Activated naive CD8-positive, alpha-beta T cell (primary cell): Measurements from ENCODE around the gene FSIP1.

Source experiments
- H3K27ac Mint-ChIP-seq: one replicate; pipeline ENCODE4 v1.8.0; 2021; ENCODE audit warnings: mixed read lengths
- H3K27me3 Mint-ChIP-seq: one replicate; pipeline ENCODE4 v1.8.0; 2021; ENCODE audit warnings: mixed read lengths
- H3K36me3 Mint-ChIP-seq: one replicate; pipeline ENCODE4 v1.8.0; 2021; ENCODE audit warnings: mixed read lengths
- H3K4me1 Mint-ChIP-seq: one replicate; pipeline ENCODE4 v1.8.0; 2021; ENCODE audit warnings: low read depth, mixed read lengths
- H3K4me3 Mint-ChIP-seq: one replicate; pipeline ENCODE4 v1.8.0; 2021; ENCODE audit warnings: mild to moderate bottlenecking, mixed read lengths
- H3K9me3 Mint-ChIP-seq: one replicate; pipeline ENCODE4 v1.8.0; 2021; ENCODE audit warnings: low read depth, mixed read lengths

FSIP1 gene

GRCh38 chr15:39628546-39629257, 153.9 kb downstream of the FSIP1 start:
- Mint-ChIP-seq H3K4me3 (peak overlapping the region; percentile 49), H3K36me3 (peaks cover 5% of the 10 kb centered on the region), H3K4me1 (peaks cover 74% of the 10 kb centered on the region), H3K27me3 (no peaks in the 10 kb centered on the region), H3K27ac (peak overlapping the region; percentile 74), H3K9me3 (no peaks in the 10 kb centered on the region)

GRCh38 chr15:39628144-39628508, 154.5 kb downstream of the FSIP1 start:
- H3K9me3 Mint-ChIP-seq, result no peaks in the 10 kb centered on the region
- H3K4me3 Mint-ChIP-seq, result no peak overlapping the region
- peaks cover 79% of the 10 kb centered on the region for H3K4me1 Mint-ChIP-seq

GRCh38 chr15:39627451-39628143, 155.0 kb downstream of the FSIP1 start:
- H3K36me3 Mint-ChIP-seq, result peaks cover 5% of the 10 kb centered on the region
- no peak overlapping the region for H3K27ac Mint-ChIP-seq
- H3K4me3 Mint-ChIP-seq, result no peak overlapping the region
- no peaks in the 10 kb centered on the region for H3K9me3 Mint-ChIP-seq
- H3K27me3 Mint-ChIP-seq, result no peaks in the 10 kb centered on the region
- peaks cover 85% of the 10 kb centered on the region for H3K4me1 Mint-ChIP-seq

More at GRCh38 chr15:39628144-39628508, 154.5 kb downstream of the FSIP1 start:
- Mint-ChIP-seq H3K36me3 (peaks cover 5% of the 10 kb centered on the region), H3K27ac (no peak overlapping the region), H3K27me3 (no peaks in the 10 kb centered on the region)

GRCh38 chr15:39625856-39626255, 156.8 kb downstream of the FSIP1 start:
- no peaks in the 10 kb centered on the region for H3K27me3 Mint-ChIP-seq
- peaks cover 5% of the 10 kb centered on the region for H3K36me3 Mint-ChIP-seq
- H3K27ac Mint-ChIP-seq, result peak overlapping the region; percentile 93
- peak overlapping the region; percentile 18 for H3K4me3 Mint-ChIP-seq
- H3K4me1 Mint-ChIP-seq, result peaks cover 77% of the 10 kb centered on the region
- no peaks in the 10 kb centered on the region for H3K9me3 Mint-ChIP-seq

DNA sequence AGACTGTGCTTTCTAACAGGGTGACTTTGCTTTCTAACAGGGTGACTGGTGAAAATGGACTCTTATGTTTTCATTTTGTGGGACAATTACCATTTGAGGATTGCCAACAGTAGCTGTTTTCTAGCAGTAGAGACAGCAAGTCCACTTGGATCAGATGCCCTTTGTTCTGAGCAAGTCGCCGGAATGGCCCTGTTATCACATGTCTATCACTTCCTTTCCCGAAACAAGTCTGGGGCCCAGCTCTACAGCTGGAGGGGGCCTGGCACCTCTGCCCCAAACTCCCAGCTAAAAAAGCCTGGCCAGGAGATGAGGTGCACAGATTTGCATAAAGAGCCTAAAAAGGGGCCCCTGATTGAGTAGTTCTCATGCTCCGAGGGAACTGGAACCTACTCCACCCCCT, 157.2 kb downstream of the FSIP1 start:
- Mint-ChIP-seq H3K36me3 (peaks cover 5% of the 10 kb centered on the region), H3K4me1 (peaks cover 73% of the 10 kb centered on the region)

GRCh38 chr15:39624806-39625205, 157.8 kb downstream of the FSIP1 start:
- H3K27me3 Mint-ChIP-seq, result no peaks in the 10 kb centered on the region
- peaks cover 66% of the 10 kb centered on the region for H3K4me1 Mint-ChIP-seq
- peak overlapping the region; percentile 75 for H3K4me3 Mint-ChIP-seq
- H3K36me3 Mint-ChIP-seq, result peaks cover 8% of the 10 kb centered on the region
- peak overlapping the region; percentile 93 for H3K27ac Mint-ChIP-seq
- peaks cover 3% of the 10 kb centered on the region for H3K9me3 Mint-ChIP-seq

More for the DNA sequence above, 157.2 kb downstream of the FSIP1 start:
- no peaks in the 10 kb centered on the region for H3K9me3 Mint-ChIP-seq
- peak overlapping the region; percentile 75 for H3K4me3 Mint-ChIP-seq
- H3K27me3 Mint-ChIP-seq, result no peaks in the 10 kb centered on the region
- peak overlapping the region; percentile 93 for H3K27ac Mint-ChIP-seq

DNA sequence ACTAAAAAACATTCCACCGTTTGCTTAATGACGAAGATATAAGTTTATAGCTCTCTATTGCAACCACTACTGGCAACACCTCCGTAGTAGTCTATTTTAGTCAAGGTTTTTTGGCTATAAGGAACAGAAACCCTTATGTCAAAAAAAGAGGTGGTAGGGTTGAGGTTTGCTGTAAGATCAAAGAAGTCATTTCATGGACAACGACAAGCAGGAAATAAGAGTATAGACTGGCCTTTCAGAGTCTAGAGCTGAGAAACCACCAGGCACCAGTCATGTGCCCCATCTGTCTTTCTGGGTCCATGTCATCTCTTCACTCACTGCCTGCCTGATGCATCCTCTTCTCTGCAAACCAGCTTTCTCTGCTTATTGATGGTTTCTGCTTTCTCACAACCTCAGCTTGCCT, 159.1 kb downstream of the FSIP1 start:
- H3K4me1 Mint-ChIP-seq, result peaks cover 54% of the 10 kb centered on the region
- peaks cover 12% of the 10 kb centered on the region for H3K36me3 Mint-ChIP-seq
- H3K27ac Mint-ChIP-seq, result peak overlapping the region; percentile 93
- peaks cover 8% of the 10 kb centered on the region for H3K9me3 Mint-ChIP-seq
- H3K4me3 Mint-ChIP-seq, result peak overlapping the region; percentile 36
- no peaks in the 10 kb centered on the region for H3K27me3 Mint-ChIP-seq

- H3K4me3 Mint-ChIP-seq, result peak overlapping the region; percentile 36
- H3K36me3 Mint-ChIP-seq, result peaks cover 12% of the 10 kb centered on the region
- peaks cover 8% of the 10 kb centered on the region for H3K9me3 Mint-ChIP-seq
- peak overlapping the region; percentile 41 for H3K27ac Mint-ChIP-seq
- H3K4me1 Mint-ChIP-seq, result peaks cover 50% of the 10 kb centered on the region
- no peaks in the 10 kb centered on the region for H3K27me3 Mint-ChIP-seq
Observed at GRCh38 chr15:39622660-39623516, 159.8 kb downstream of the FSIP1 start.

- Mint-ChIP-seq H3K9me3 (peaks cover 8% of the 10 kb centered on the region), H3K27ac (no peak overlapping the region), H3K27me3 (no peaks in the 10 kb centered on the region), H3K4me1 (peaks cover 43% of the 10 kb centered on the region), H3K36me3 (peaks cover 12% of the 10 kb centered on the region), H3K4me3 (no peak overlapping the region)
Observed at GRCh38 chr15:39621976-39622375, 160.7 kb downstream of the FSIP1 start.

GRCh38 chr15:39621210-39621609, 161.4 kb downstream of the FSIP1 start:
- Mint-ChIP-seq H3K27ac (no peak overlapping the region), H3K4me1 (peaks cover 36% of the 10 kb centered on the region)

DNA sequence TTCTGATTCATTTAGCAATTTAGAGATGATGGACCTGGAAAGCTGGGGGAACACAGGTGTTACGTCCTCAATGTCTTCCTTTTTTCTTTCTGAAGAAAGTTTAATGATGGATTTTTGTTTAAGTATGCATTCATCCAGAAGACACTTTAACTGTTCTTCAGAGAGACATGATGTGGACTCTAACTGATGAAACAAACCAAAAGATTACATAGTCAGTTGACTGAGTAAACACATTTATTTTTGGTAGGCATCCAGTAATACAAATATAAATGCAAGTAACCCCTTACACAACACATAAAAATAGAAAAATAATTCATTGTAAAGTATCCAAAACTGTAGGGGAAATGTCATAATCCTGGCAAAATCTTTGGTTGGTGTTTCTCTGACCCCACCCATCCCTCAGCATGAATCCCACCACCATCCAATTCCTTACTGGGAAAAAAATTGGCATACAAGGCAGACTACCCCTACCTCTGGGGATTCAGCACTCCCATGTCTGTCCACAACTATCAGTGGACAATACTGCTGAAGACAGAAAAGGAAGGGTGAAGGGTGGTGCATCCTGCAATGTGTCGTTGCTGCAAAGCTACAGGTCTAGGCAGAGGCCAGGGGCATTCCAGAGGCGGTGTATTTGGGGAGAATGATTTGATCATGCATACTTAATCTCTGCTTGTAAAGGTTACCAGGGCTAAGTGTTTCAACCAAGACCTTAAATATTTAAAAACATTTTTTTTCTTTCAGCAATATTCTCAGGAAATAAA, 164.4 kb downstream of the FSIP1 start:
- Mint-ChIP-seq H3K4me1 (peaks cover 6% of the 10 kb centered on the region), H3K9me3 (peaks cover 11% of the 10 kb centered on the region), H3K36me3 (peaks cover 17% of the 10 kb centered on the region), H3K27me3 (no peaks in the 10 kb centered on the region), H3K4me3 (no peak overlapping the region), H3K27ac (no peak overlapping the region)

More at GRCh38 chr15:39621210-39621609, 161.4 kb downstream of the FSIP1 start:
- Mint-ChIP-seq H3K36me3 (peaks cover 12% of the 10 kb centered on the region), H3K9me3 (peaks cover 8% of the 10 kb centered on the region), H3K4me3 (no peak overlapping the region), H3K27me3 (no peaks in the 10 kb centered on the region)

GRCh38 chr15:39616731-39617455, 165.7 kb downstream of the FSIP1 start:
- Mint-ChIP-seq H3K9me3 (peaks cover 15% of the 10 kb centered on the region), H3K36me3 (peaks cover 20% of the 10 kb centered on the region), H3K4me3 (no peak overlapping the region), H3K27me3 (no peaks in the 10 kb centered on the region), H3K4me1 (no peaks in the 10 kb centered on the region), H3K27ac (no peak overlapping the region)

DNA sequence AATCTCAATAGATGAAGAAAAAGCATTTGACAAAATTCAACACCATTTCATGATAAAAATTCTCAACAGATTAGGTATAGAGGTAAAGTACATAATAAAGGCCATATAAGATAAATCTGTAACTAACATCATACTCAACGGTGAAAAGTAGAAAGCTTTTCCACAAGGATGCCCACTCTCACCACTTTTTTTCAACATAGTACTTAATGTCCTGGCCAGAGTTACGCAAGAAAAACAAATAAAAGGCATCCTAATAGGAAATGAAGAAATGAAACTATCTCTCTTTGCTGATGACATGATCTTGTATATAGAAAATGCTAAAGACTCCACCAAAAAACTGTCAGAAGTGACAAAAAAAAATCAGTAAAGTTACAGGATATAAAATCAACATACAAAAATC, 168.8 kb downstream of the FSIP1 start:
- Mint-ChIP-seq H3K27ac (no peak overlapping the region), H3K27me3 (no peaks in the 10 kb centered on the region), H3K36me3 (peaks cover 15% of the 10 kb centered on the region), H3K9me3 (peaks cover 15% of the 10 kb centered on the region), H3K4me1 (no peaks in the 10 kb centered on the region), H3K4me3 (no peak overlapping the region)

- Mint-ChIP-seq H3K4me1 (no peaks in the 10 kb centered on the region), H3K27ac (peak overlapping the region; percentile 13), H3K4me3 (no peak overlapping the region), H3K9me3 (peaks cover 17% of the 10 kb centered on the region), H3K27me3 (no peaks in the 10 kb centered on the region), H3K36me3 (peaks cover 15% of the 10 kb centered on the region)
Observed at GRCh38 chr15:39613271-39613670, 169.4 kb downstream of the FSIP1 start.
